B cell (primary cell): ENCODE results near the gene UBALD2.
"Not testable (repeated sequence)": the region's sequence is repeated elsewhere in the genome, so short reads cannot be mapped to it uniquely, and the experiment has no call there.

ENCODE experiments used
- EZH2 ChIP-seq: IDR thresholded peaks from 2 replicates; pipeline ENCODE4 v1.6.1; 2012; ENCODE audit warnings: borderline replicate concordance, low read depth, mild to moderate bottlenecking, moderate library complexity, low read length; ENCODE audit not compliant: insufficient read depth, poor library complexity, severe bottlenecking
- TF ChIP-seq, protein P1 (sequence below): fragments of 200-600 bp; IDR thresholded peaks from one replicate; pipeline ENCODE4 v1.8.0; 2022; ENCODE audit warnings: antibody characterized with exemption, mild to moderate bottlenecking

GRCh38 chr17:76244721-76245120 is 20.4 kb upstream of the UBALD2 start:
- TF ChIP-seq, protein P1, sequence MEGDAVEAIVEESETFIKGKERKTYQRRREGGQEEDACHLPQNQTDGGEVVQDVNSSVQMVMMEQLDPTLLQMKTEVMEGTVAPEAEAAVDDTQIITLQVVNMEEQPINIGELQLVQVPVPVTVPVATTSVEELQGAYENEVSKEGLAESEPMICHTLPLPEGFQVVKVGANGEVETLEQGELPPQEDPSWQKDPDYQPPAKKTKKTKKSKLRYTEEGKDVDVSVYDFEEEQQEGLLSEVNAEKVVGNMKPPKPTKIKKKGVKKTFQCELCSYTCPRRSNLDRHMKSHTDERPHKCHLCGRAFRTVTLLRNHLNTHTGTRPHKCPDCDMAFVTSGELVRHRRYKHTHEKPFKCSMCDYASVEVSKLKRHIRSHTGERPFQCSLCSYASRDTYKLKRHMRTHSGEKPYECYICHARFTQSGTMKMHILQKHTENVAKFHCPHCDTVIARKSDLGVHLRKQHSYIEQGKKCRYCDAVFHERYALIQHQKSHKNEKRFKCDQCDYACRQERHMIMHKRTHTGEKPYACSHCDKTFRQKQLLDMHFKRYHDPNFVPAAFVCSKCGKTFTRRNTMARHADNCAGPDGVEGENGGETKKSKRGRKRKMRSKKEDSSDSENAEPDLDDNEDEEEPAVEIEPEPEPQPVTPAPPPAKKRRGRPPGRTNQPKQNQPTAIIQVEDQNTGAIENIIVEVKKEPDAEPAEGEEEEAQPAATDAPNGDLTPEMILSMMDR = not testable (repeated sequence)
- TF ChIP-seq EZH2 = not testable (repeated sequence)
